Mucosa of stomach (tissue), 1 donor: ENCODE results near the gene OR6K3.

Experiments used
- H3K27me3 ChIP-seq: one replicate; pipeline ENCODE4 v1.7.0; 2013; ENCODE audit warnings: mild to moderate bottlenecking, low read length; ENCODE audit not compliant: control insufficient read depth, insufficient read depth
- H3K36me3 ChIP-seq: one replicate; pipeline ENCODE4 v1.7.0; 2013; ENCODE audit warnings: low read length; ENCODE audit not compliant: control insufficient read depth, insufficient read depth
- H3K4me1 ChIP-seq: one replicate; pipeline ENCODE4 v1.7.0; 2013; ENCODE audit warnings: mild to moderate bottlenecking, low read length; ENCODE audit not compliant: control insufficient read depth, insufficient read depth
- H3K4me3 ChIP-seq: one replicate; pipeline ENCODE4 v1.7.0; 2013; ENCODE audit warnings: low read length
- H3K9ac ChIP-seq: one replicate; pipeline ENCODE4 v1.7.0; 2013; ENCODE audit warnings: mild to moderate bottlenecking, low read length, moderate library complexity
- H3K9me3 ChIP-seq: one replicate; pipeline ENCODE4 v1.7.0; 2013; ENCODE audit warnings: mild to moderate bottlenecking, low read length, moderate library complexity; ENCODE audit not compliant: control insufficient read depth
- donor health status: Pancreatic carcinoma.

OR6K3 gene

DNA sequence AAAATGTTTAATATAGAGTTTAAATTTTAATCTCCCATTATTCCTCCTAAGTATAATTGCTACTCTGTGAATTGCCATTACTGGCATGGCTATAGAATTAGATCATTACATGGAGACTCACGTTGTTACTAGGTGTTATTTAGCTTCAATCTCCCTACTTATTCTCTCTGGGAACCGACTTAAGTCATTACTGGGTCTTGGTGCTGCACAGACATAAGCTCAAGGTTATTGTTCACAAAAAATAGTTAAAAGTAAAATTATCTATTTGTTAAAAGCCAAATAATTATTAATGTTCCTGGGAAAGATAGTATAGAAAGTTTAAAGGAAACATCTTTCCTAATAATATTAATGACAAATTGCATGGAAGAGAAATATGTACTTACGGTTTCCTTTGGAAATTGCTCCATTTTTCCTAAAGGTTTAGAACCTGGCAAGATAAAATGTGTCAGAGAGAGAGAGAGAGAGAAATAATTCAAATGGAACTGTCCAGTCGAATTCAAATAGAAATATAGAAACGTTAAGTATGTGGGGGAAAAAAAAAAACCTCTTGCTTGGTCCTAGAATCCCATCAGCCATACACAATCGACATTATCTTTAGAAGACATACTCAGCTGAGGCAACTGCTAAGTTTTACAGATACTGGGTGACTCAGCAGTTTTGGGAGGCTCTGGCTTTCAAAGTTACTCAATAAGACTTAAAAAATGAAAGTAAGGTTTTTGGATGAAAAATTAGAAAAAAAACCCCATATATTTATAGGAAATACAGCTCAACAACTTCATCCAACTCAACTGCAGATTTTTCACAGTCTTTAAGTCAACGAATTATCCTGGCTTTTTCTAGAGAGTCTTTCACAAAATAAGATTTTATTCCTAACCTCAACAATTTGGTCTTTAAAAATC is 34.2 kb downstream of the OR6K3 start, which contains the start of gene SPTA1:
Gene SPTA1, minus strand, starts transcription at position 605 of the 899 bp plus-strand sequence. Its CDS starts 198 bp downstream, at position 407.
- Histone ChIP-seq H3K9ac (no peak within 1 kb of the TSS), H3K9me3 (no peaks in the 10 kb centered on the region), H3K4me3 (no peak within 1 kb of the TSS), H3K27me3 (no peaks in the 10 kb centered on the region), H3K36me3 (no peaks in the 10 kb centered on the region), H3K4me1 (no peaks in the 10 kb centered on the region)

DNA sequence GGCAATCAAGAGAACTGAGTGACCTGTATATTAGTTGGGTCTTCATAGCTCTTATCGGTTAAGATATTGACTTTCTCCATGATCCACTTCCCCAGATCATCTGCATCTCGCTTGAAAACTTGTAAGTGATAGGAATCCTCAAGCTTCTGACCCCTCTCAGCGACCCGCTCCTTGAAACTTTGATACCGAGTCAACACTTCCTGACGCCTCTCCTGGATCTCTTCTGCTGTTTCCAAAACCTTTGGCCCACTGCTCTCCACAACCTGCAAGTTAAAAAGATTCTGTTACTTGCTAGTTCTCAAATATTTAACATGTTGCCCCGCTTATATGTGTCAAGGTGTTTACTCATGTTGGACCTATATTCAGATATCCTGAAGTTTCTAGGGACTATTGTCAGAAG is 35.4 kb downstream of the OR6K3 start:
- H3K4me3 ChIP-seq = no peak overlapping the region
- H3K9me3 ChIP-seq = no peaks in the 10 kb centered on the region
- no peak overlapping the region for H3K9ac ChIP-seq
- H3K27me3 ChIP-seq = no peaks in the 10 kb centered on the region
- H3K4me1 ChIP-seq = no peaks in the 10 kb centered on the region
- H3K36me3 ChIP-seq = no peaks in the 10 kb centered on the region

DNA sequence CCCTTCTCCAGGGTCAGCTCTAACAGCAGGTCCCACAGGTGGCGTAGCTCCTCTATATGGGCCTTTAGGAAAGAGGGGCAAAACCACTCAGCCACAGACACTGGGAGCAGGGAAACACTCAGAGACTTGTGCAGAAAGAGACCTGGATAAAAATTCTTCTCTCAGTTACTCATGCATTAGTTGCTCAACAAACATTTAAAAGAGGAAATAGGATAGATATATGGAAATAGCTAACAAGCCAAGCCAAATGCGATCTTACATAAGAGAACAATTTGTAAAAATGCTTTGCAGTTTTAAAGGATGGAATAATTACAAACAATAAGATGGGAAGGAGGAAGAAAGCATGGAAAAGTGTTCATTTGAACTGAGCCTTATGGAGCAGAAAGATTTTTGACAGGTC is 38.9 kb downstream of the OR6K3 start:
- no peaks in the 10 kb centered on the region for H3K36me3 ChIP-seq

GRCh38 chr1:158679289-158679688 is 41.2 kb downstream of the OR6K3 start:
- H3K9ac ChIP-seq = no peak overlapping the region
- H3K27me3 ChIP-seq = no peaks in the 10 kb centered on the region
- no peaks in the 10 kb centered on the region for H3K9me3 ChIP-seq
- H3K4me3 ChIP-seq = no peak overlapping the region
- no peaks in the 10 kb centered on the region for H3K4me1 ChIP-seq
- H3K36me3 ChIP-seq = no peaks in the 10 kb centered on the region

More for the DNA sequence above, 38.9 kb downstream of the OR6K3 start:
- H3K4me1 ChIP-seq = no peaks in the 10 kb centered on the region
- no peaks in the 10 kb centered on the region for H3K27me3 ChIP-seq
- no peak overlapping the region for H3K9ac ChIP-seq
- H3K4me3 ChIP-seq = no peak overlapping the region
- no peaks in the 10 kb centered on the region for H3K9me3 ChIP-seq

DNA sequence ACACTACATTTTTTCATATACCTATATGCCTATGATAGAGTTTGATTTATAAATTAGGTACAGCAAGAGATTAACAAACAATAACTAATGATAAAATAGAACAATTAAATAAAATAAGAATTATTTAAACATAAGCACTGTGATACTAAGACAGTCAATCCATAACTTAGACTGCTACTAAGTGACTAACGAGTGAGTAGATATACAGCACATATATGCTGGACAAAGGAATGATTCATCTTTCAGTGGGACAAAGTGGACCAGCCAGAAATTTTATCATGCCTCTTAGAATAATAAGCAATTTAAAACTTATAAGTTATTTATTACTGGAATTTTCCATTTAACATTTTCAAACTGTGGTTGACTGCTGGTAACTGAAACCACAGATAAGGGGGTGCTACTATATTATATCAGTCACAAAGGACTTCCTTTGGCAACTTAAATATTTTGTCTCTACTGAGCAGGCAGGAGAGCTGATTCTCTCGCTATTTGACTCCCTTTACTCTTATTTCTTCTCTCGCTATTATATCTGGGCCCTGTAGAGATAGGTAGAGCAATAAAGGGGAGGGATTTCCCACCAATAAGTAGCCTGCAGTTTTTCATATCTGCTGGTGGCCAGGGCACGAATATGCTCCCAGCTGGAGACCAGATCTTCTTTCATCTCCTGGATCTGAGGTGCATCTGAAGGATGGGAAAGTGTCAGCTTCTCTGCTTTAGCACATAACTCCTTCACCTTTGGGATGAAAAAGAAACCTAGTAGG is 44.8 kb downstream of the OR6K3 start:
- Histone ChIP-seq H3K9me3 (no peaks in the 10 kb centered on the region), H3K4me1 (no peaks in the 10 kb centered on the region), H3K36me3 (no peaks in the 10 kb centered on the region), H3K4me3 (no peak overlapping the region), H3K9ac (no peak overlapping the region), H3K27me3 (no peaks in the 10 kb centered on the region)

DNA sequence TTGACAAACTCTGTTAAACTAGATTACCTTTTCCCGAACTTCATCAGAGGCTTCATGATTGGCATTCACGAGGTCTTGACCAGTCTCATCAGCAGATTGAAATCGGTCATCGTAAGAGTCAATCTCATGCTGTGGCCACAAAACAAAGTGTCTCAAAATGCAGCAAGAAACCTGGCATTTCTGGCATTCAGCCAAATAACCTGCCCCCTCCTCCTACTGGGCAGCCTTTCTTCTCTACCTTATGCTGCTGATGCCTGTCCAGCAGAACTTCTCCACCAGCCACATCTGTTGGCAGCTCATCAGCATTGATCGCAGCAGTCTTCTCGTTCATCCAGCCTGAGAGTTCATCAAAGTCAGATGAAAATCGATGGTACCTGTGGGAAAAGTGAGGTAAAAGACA is 46.2 kb downstream of the OR6K3 start:
- H3K4me1 ChIP-seq = no peaks in the 10 kb centered on the region
- H3K4me3 ChIP-seq = no peak overlapping the region
- no peaks in the 10 kb centered on the region for H3K36me3 ChIP-seq
- H3K9me3 ChIP-seq = no peaks in the 10 kb centered on the region
- H3K9ac ChIP-seq = no peak overlapping the region
- no peaks in the 10 kb centered on the region for H3K27me3 ChIP-seq
